HG02759 (cell line): ENCODE data around the gene CDK11A.
"Not testable (repeated sequence)": the region's sequence is repeated elsewhere in the genome, so short reads cannot be mapped to it uniquely, and the experiment has no call there.

Experiments used
- ATAC-seq: cut with Tn5 transposase; IDR thresholded peaks from one replicate; pipeline ENCODE4 v1.9.1; 2021; ENCODE audit warnings: mild to moderate bottlenecking, moderate library complexity; ENCODE audit not compliant: unreplicated experiment

Gene CDK11A

DNA sequence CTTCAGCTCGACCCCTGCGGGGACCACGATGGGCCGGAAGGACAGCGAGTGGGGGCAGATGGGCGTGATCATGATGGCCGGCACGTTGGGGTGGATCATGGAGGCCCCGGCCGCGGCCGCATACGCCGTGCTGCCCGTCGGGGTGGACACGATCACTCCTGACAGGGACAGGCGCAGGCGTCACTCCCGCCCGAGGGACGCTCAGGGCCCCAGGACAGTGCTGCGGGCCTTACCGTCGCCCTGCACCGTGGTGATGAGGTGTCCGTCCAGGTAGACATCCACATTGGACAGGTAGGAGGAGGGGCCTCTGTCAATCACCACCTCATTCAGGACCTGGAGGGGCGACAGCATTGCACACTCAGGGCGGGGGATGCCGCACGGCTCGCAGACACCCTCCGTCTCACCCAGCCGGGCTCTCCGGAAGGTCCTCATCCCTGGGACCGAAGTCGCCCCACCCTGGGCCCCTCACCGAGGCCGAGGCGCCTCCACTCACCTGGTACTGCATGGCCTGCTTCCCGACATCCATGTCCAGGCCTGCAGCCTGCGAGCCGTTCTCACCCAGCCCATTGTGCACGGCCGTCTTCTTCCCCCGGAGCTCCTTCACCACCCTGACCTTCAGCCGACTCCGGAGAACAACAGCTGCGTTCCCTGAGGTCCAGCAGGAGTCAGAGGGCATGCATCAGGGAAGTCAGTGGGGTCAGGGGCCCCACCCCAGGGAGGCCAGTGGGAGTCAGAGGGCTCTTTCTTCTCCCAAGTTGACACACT is 30.1 kb upstream of the CDK11A start:
- no peak for ATAC-seq

DNA sequence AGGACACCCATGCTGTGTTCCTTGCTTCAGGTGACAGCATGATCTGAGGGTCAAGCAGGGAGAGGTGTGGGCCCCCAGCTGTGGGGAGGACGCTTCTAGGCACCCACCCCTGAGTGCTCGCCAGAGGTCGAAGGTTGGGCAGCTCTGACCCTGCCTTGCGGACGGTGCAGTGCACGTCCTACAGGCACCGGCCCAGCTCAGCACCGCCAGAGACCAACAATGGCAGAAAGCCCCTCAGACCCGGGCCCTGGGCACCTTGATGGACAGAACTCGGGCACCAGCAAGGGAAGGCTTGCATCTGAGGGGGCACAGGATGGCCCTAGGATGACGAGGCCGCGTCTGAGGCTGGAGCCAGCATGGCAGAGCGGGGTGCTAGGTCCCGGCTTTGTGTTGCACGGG is 29.4 kb upstream of the CDK11A start:
- ATAC-seq = no peak

DNA sequence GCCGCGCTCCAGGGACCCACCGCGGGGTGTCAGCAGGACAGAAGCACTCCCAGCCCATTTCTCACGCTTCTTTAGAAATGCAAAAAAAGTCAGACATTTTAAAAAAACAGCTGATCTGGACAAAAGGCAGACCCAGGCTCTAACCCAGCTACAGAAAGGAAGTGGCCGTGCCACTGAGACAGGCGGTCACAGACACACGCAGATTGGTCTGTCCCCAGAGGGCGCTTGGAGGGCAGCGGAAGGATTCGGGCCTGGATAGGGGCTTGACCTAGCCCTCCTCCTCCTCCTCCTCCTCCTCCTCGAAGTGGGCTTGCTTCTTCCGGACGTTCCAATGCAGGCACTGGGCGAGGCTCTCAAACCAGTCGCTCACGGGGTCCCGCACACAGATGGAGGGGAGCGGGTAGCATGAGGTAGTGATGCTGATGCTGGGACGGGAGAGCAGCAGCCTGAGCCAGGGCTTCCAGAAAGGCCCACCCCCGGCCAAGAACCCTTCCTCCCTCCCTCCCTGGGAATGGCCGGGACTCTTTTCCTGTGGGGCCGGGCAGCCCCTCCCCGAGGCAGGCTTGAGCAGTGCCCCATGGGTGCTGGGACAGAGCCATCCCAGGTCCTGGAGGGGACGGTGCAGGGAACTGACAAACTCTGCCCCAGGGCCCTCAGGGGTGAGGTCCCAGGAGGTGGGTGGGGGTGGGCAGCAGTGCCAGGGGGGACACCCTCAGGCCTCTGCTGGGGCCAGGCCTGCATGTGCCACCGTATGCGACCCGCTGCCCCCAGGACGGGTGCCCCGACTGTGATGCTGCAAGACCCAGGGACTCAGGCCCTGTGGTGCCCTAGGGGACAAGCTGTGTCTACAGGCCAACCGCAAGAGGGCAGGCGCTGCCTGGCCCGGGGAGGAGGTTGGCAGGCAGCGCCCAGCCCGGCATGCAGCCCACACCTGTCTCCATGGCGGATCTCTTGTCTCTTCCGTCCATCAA is 28.8 kb upstream of the CDK11A start:
- ATAC-seq = no peak

DNA sequence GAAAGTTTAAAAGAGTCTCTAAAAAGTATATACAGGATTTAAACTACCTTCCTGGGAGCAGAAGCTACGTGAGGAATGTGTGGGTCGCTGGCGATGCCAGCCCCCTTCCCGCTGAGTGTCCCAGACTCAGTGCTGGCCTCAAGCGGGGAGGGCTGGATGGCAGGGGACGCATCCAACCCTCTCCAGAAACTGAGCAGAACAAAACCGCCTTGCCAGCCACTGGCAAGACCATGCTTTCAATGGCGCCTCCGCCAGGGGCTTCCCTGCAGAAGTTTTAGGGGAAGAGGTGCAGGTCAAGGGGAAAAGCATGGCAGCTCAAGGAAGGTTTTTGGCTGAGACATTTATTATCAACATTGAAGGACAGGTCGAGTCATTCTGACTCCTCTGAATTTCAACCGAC is 28.0 kb upstream of the CDK11A start:
- no peak for ATAC-seq

DNA sequence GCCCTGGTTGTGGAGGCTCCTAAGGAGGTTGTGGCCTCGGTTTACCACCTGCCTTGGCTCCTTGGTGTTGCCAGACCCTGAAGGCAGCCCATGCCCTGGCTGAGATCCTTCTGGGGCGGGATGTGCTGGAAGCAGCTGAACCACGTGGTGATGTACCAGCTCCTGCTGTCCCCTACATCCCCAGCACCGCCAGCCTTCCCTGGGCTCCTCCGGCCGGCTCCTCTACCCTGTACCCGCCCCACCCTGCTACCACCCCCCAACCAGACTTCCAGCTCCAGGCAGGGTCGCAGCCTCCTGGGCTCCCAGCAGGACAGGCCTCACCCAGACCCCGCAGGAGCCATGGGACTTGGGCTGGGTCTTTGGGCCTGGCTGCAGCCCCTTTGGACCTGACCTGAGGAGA is 25.8 kb upstream of the CDK11A start:
- ATAC-seq = not testable (repeated sequence)

DNA sequence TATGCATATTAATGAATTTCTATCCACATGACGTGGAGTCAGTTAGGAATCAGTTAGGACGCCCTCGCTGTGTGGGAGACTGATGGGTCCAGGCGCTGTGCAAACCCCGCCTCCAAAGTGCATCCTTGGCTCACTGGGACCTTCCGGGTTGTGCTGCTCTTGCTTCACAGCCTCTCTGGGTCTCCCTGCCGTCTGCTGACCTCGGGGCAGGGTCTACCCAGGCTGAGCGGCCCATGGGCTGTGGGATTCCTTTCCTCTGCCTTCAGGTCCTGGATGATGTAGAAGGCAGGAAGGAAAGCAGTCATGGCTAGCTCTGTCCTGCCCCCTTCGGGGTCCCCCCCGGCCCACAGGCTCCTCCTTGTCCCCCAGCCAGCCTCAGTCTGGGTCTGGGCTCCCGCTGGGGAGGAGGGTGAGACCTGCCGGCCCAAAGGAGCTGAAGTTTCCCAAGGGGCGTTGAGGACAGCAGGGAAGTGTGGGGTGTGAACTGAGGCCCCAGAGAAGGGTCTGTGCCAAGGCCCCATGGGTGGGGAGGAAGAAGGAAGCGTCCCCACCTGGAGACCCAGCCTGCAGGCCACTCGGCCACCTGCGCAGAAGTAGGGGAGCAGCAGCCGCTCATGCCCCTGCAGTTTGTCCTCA is 24.6 kb upstream of the CDK11A start:
- no peak for ATAC-seq

DNA sequence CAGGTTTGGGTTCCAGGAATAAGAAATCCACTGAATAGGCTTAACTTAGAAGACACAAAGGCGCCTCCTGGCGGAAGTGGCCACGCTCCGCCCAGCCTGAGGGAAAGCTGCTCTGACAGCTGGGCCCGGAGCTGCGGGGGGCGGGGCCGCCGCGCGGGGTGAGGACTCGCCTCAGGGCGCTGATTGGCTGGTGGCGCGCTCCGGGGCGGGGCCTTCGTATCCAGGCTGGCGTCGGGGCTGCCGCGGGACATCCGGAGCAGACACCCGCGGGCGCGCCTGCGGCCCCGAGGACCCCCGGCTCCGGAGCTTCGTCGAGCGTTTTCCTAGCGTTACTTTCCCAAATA is 22.4 kb upstream of the CDK11A start:
- peak; percentile 87 for ATAC-seq

DNA sequence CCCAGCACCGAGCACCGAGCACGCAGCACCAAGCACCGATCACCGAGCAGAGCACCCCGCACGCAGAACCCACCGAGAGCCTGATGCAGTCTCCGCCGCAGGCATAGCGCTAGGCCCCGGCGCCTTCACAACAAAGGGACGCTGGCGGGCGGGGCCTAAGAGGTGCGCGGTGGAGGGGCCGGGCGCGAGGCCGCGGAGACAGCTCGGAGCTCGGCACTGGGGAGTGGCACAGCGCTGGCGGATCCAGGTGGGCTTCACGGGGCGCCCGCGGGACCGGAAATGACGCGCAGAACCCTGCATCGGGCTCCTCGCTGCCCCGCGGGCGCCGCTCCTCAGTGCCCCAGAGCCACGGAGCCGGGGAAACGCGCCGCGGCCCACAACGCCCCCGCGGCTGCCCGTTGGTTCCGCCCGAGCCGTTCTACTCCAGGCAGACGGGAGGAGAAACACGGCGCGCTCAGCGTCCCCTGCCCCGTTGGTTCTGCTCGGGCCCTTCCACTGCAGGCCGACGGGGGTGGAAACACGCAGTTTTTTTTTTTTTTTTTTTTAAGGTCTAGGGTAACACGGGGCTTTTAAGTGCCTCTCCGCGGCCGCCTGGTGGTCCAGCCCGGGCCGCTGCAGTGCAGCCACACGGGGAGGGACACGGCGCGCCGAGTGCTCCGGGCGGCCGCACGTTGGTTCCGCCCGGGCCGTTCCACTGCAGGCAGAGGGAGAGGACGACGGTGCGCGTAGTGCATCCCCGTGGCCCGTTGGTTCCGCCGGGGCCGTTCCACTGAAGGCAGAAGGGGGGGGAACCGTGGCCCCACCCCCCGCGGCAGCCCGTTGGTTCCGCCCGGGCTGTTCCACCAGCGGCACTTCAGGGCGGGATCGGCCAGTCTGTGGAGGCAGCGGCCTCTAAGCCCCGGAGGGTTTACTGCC is 21.8 kb upstream of the CDK11A start:
- peak; percentile 71 for ATAC-seq

DNA sequence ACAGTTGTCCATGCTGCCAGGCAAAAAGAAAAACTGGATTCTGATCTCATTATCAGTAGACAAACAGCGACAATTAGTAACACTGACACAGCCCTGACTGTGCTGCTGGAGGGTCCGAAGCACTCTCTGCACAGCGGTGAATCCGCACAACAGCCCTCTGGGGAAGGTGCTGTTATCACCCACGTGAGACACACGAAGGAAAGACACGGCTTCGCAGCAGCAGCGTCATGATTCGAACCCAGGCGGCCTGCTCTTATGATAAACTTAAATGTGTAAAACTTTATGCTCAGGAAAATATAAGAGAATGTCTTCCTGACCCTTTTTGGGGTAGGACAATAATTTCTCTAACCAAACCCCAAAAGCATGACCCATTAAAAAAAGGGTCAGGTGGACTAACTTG is 18.4 kb upstream of the CDK11A start:
- not testable (repeated sequence) for ATAC-seq

DNA sequence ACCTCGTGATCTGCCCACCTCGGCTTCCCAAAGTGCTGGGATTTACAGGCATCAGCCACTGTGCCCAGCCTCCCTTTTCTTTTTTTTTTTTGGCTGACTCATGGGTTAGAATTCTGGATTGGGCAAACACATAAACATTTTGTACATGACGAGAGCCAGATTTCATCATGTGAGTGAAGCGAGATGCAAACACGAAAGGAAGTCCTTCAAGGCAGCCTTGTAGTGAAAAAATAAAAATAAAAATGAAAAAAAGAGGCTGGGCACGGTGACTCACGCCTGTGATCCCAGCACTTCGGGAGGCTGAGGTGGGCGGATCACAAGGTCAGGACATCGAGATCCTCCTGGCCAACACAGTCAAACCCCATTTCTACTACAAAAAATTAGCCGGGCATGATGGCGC is 16.9 kb upstream of the CDK11A start:
- not testable (repeated sequence) for ATAC-seq

DNA sequence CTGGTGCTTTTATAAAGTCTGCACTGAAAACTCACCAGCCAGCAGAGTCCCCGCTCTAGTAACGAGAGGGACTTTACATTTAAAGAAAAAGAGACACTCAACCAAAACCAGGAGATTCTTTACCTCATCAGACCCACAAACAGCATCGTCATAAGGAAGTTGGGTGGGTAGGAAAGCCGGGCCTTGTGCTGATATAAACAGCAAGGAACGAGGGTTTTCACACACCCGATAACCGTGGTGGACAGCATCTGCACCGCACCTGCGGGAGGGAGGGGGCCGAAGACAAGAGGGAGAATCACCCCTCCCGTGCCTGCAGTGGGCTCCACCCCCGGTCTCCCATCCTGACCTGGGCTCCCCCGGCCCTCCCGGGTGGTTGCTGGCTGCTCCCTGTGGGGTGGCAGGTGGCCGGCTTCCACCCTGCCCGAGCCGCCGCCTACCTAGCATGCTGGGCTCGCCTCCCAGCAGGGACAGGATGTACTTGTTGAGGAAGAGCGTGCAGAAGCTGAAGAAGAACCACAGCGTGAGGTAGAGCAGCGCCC is 14.7 kb upstream of the CDK11A start:
- ATAC-seq = not testable (repeated sequence)

DNA sequence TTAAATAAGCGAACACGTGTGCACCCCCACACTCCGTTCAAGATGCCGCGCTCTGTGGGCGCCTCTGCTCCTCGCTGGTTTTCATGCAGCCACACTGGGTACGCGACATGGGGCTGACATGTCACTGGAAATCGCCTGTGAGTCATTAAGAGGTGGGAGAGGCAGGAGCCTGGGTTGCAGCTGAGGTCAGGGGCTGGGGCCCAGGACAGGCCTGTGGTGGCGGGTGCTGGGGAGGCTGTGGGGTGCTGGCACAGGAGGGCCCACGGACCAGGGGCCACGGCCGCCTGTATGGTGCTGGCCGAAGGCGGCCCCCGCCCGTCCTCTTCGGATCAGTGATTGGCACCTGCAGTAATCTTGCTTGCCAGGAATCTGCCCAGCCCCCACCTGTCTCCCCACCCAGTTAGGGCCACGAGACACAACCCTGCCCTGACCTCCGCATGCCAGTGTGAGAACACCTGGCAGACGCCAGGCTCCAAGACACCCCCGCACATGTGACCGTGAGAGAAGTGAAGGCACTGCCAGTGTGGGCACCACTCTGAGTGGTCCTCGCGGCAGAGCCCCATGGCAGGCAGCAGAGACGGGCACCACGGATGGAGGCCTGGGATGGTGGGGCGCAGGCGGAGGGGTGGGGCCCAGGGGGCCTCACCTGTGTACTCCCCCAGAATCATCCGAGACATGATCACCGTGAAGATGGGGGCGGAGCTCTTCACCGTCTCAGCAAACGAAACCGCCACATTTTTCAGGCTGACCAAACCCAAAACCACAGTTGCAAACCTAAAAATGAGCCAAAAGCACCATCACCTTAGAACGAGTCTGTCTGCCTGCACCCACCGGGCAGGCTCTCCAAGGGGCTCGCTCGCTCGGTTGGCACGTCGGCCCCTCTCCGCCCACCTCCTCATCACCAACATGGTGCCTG is 13.8 kb upstream of the CDK11A start:
- ATAC-seq = not testable (repeated sequence)

DNA sequence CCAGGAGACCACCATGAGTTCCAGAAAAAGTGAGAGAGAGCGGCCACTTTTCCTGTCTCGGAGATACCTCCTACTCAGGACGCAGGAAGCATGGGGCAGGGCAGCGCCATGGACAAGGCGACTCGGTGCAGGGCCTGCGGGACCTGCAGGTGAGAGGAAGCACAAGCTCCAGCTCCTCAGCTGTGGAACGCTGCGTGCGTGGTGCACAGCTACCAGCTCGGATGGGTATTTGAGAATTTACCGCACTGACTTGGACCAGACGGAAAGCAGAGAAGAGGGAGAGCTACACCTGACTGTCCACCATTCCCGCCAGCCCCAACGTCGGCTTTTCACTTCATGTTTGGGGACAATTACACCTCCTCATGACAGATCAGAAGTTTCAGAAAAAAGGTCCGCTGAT is 8.2 kb upstream of the CDK11A start:
- no peak for ATAC-seq

DNA sequence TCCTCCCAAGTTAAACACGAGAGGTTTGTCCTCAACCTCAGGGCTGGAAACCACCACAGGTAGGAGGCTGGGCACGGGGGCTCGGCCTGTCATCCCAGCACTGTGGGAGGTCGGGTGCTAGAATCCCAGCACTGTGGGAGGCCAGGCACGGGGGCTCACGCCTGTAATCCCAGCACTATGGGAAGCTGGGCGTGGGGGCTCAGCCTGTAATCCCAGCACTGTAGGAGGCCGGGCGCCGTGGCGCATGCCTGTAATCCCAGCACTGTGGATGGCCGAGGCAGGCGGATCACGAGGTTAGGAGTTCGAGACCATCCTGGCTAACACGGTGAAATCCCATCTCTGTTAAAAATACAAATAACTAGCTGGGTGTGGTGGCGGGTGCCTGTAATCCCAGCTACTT is 6.7 kb upstream of the CDK11A start:
- ATAC-seq = no peak

DNA sequence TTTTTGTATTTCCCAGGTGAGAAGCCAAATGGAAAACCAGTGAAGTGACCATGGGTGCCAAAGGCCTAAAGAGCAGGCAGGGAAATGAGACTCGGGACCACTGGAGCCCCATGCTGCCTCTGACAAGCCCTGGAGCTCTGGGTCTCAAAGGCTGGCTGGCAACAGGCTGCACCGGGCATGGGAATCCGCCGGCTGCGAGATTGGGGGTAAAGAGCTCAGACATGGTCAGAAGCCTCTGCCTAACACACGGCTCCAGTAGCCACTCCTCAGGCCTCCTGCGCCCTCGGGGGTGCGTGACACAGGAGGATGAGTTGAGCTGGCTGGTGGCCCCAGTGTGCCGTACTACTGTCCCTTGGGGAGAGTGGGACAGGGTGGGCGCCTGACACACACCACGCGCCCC is 6.1 kb upstream of the CDK11A start:
- ATAC-seq = not testable (repeated sequence)

DNA sequence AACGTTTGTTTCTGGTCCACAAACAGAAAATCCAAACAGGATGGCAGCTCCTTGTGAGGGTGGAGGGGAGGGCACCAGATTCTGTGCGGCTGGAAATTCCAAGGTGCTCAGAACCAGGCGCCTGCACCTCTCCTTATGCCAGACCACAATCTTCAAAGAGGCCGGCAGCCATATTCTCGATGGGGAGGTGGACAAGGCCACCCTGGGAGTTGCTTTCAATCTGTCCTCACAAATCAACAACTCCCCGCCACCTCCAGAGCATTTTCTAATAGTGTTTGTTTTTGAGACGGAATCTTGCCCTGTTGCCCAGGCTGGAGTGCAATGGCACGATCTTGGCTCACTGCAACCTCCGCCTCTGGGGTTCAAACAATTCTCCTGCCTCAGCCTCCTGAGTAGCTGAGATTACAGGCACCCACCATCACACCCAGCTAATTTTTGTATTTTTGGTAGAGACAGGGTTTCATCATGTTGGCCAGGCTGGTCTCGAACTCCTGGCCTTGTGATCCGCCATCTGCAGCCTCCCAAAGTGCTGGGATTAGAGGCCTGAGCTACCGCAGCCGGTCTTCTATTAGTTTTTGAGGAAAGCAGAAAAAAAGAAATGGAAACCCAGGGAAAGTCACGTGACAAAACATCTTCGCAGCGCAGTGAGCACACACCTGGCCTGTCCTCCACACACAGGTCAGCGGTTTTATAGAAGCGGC is 5.1 kb upstream of the CDK11A start:
- not testable (repeated sequence) for ATAC-seq

DNA sequence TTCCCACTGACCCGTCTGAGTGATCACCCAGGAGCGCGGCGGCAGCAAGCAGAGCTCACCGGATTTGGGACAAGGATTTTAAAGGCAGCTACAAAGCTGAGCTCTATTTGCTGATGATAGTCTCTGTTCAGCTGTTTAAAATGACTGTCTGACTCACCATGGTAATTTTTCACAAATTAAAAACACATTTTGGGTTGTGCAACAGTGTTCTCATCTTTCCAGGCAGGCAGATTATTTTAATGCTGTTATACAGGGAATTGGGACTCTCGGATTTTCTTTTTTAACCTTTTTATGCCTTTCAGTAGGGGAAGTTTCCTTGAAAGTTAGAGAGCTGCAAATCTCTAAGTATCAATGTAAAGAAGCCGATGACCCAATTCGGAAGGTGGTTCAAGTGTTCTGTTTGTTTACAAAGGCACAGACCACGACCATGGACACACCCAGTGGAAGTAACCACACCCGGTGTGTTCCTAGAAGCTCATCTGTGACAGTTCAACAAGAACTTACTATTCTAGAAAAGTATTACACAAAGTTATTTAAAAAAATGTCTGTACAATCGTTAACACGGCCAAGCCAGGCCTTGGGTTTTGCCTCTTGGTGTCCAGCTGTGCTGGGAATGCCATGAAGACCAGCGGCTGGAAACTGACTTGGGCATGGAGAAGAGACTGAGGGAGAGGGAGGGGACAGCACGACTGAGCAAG is 4.3 kb upstream of the CDK11A start:
- ATAC-seq = not testable (repeated sequence)

DNA sequence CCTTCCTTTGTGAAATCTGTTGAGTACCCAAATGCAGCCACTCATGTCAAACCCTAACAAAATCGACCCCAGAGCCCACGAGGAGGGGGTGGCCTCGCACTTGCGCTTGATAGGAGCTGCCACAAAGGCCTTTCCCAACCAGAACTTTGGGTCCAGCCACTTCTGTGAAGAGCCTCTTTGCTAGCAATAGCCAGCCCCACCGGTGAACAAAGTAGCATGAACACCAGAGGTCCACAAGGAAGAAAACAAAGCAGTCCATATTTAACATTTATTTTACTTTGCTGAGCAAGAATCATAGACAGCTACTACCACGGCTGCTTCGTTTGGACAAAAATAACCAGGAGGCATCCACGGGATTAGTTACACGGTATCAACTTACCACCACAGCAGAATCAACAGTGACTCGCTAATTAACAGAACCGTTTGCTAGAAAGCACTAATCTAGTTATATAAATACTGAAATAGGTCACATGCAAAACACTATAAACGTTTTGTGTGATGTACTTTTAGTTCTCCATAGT is 3.0 kb upstream of the CDK11A start:
- ATAC-seq = not testable (repeated sequence)
